Activated CD4-positive, alpha-beta T cell treated with anti-CD3 and anti-CD28 coated beads for 48 hours (primary cell): ENCODE results near the gene PID1.

Experiments used
- DNase-seq: peaks from one replicate; pipeline ENCODE4 v3.0.0-alpha.2; 2020

PID1 gene

GRCh38 chr2:229270551-229271410, at the start of gene PID1:
Gene PID1, minus strand, starts transcription at chr2:229271287. Its CDS starts 244 bp downstream, at chr2:229271043.
- DNase-seq: no peak

- no peak for DNase-seq
Measured at GRCh38 chr2:229319558-229319957, 48.5 kb upstream of the PID1 start.

GRCh38 chr2:229314117-229314516, 43.0 kb upstream of the PID1 start:
- no peak for DNase-seq

GRCh38 chr2:229313591-229313990, 42.5 kb upstream of the PID1 start:
- no peak for DNase-seq

- DNase-seq: no peak
Measured at GRCh38 chr2:229301237-229301636, 30.1 kb upstream of the PID1 start.

GRCh38 chr2:229300790-229301189, 29.7 kb upstream of the PID1 start:
- no peak for DNase-seq

- no peak for DNase-seq
Measured at GRCh38 chr2:229300371-229300770, 29.3 kb upstream of the PID1 start.

GRCh38 chr2:229297247-229297646, 26.2 kb upstream of the PID1 start:
- no peak for DNase-seq

- DNase-seq: no peak
Measured at GRCh38 chr2:229296536-229296935, 25.4 kb upstream of the PID1 start.

- no peak for DNase-seq
Measured at GRCh38 chr2:229296016-229296415, 24.9 kb upstream of the PID1 start.

GRCh38 chr2:229287823-229288222, 16.7 kb upstream of the PID1 start:
- no peak for DNase-seq

- DNase-seq: no peak
Measured at GRCh38 chr2:229282758-229283546, 11.9 kb upstream of the PID1 start.

GRCh38 chr2:229279516-229279915, 8.4 kb upstream of the PID1 start:
- no peak for DNase-seq

GRCh38 chr2:229275506-229275905, 4.4 kb upstream of the PID1 start:
- no peak for DNase-seq

GRCh38 chr2:229273723-229274338, 2.7 kb upstream of the PID1 start:
- no peak for DNase-seq

- no peak for DNase-seq
Measured at GRCh38 chr2:229273006-229273722, 2.1 kb upstream of the PID1 start.

GRCh38 chr2:229269941-229270340, 1.1 kb downstream of the PID1 start:
- DNase-seq: no peak

GRCh38 chr2:229269146-229269545, 1.9 kb downstream of the PID1 start:
- DNase-seq: no peak

- no peak for DNase-seq
Measured at GRCh38 chr2:229268626-229269025, 2.5 kb downstream of the PID1 start.

GRCh38 chr2:229267080-229267479, 4.0 kb downstream of the PID1 start:
- no peak for DNase-seq

- DNase-seq: no peak
Measured at GRCh38 chr2:229265727-229266126, 5.4 kb downstream of the PID1 start.

- no peak for DNase-seq
Measured at GRCh38 chr2:229261599-229261998, 9.5 kb downstream of the PID1 start.

- DNase-seq: no peak
Measured at GRCh38 chr2:229261076-229261475, 10.0 kb downstream of the PID1 start.
